ENCODE data around the gene TMCC3. TPM values are rescaled to one million over a fixed set of nuclear protein-coding genes. Genes with fewer than 3 reads are reported as not detected.
"Not testable (repeated sequence)": the region's sequence is repeated elsewhere in the genome, so short reads cannot be mapped to it uniquely, and the experiment has no call there.

TMCC3 gene, protein sequence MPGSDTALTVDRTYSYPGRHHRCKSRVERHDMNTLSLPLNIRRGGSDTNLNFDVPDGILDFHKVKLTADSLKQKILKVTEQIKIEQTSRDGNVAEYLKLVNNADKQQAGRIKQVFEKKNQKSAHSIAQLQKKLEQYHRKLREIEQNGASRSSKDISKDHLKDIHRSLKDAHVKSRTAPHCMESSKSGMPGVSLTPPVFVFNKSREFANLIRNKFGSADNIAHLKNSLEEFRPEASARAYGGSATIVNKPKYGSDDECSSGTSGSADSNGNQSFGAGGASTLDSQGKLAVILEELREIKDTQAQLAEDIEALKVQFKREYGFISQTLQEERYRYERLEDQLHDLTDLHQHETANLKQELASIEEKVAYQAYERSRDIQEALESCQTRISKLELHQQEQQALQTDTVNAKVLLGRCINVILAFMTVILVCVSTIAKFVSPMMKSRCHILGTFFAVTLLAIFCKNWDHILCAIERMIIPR
- not detected for total RNA-seq

DNA sequence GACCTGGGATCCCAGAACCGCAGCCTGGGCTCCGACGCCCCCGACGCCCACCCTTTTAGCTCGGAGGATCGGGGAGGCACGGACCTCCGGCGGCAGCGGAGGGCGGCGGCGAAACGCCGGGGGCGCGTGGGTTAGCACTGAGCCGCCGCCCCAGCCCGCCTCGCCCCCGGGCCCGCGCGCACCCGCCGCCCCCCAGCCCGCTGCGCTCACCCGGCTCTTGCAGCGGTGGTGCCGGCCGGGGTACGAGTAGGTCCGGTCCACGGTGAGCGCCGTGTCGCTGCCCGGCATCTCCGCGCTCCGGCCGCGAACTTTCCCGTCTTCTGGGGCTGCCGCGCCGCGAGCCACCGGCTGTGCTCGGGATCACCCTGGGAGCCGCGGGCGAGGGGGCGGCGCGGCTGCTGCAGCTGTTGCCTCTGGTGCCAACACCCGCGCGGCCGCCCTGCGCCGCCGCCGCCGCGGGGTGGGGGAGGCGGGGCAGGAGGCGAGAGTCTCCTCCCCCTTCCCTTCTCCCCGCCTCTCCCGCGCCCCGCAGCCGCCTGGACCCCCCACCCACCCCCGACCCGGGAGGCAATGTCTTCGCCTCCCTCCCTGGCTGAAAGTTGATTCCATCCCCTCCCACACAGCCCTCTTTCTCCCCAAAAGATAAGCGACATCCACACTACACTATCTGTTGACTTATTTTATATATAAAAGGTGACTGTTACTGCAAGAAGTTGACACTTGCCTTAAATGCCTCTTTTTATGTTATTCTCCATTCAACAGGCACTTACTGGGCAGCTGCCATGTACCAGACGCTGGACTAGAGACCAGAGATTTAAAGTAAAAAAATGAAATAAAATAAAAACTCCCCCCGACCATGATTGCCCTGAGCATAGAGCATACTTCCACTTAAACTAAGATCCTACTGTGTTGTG, at the start of gene TMCC3:
Gene TMCC3, minus strand, starts transcription at position 415 of the 914 bp plus-strand sequence. Its CDS starts 127 bp downstream, at position 288.
- H3K27ac Mint-ChIP-seq = no peak within 1 kb of the TSS
- no peak for DNase-seq (ENCODE audit: low spot score in 2 of 2)
- peaks cover 0 to 16% of the 10 kb centered on the region in 2 donors for H3K36me3 Mint-ChIP-seq
- no peaks in the 10 kb centered on the region for H3K9me3 Mint-ChIP-seq
- peak; percentile 39 to 70 for ATAC-seq

DNA sequence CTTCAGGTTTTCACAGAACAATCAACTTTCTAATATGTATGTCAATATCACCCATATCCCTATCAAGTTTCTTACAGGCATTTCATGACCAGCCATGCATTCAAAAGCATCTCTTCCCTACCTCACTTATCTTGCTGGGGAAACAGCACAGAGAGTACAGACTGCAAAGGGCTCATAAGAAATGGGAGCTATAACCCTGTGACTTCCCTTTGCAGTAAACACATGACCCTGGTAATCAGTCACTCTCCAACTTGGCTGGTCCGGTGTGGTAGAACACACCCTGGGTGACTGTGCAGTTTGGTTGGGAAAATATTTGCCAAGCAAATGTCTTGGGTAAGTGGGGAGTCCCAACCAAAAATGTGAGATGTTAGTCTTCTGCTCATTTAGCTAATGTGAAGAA, 49.4 kb upstream of the TMCC3 start:
- no peak for ATAC-seq
- H3K36me3 Mint-ChIP-seq = peaks cover 0 to 7% of the 10 kb centered on the region in 2 donors
- DNase-seq (ENCODE audit: low spot score in 2 of 2) = no peak
- no peaks in the 10 kb centered on the region for H3K9me3 Mint-ChIP-seq
- H3K27ac Mint-ChIP-seq = no peak overlapping the region

DNA sequence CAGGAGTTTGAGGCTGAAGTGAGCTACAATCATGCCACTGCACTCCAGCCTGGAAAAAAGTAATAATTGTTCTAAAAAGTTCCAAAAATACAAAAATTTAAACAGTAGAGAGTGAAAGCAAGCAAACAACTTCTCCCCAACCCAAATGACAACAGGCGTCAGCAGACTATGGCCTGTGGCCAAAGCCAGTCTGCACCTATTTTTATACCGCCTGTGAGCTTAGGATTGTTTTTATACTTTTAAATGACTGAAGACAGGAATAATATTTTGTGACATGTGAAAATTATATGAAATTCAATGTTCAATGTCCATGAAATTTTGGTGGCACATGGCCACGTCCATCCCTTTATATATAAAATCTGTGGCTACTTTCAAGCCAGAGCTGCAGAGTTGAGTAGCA, 48.2 kb upstream of the TMCC3 start:
- Mint-ChIP-seq H3K27ac (no peak overlapping the region), H3K36me3 (peaks cover 0 to 7% of the 10 kb centered on the region in 2 donors), H3K9me3 (no peaks in the 10 kb centered on the region)
- ATAC-seq (no peak), DNase-seq (ENCODE audit: low spot score in 2 of 2) (no peak)

DNA sequence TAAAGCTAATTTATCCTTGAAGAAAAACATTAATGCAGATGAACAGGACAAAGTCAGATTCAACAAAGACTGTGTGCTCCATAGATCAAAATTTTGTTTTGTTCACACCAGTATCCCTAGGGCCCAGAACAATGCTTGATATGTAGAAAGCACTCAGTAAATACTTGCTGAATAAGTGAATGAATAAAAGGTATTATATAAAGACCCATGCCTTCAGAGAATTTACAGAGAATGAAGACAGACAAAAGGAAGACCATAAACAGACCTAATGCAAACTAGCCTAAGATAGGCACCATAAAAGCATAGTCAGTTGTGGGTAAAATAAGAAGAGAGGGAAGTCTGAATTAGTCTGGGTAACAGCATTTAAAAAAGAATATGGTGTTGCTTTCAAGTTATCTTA, 47.3 kb upstream of the TMCC3 start:
- no peaks in the 10 kb centered on the region for H3K9me3 Mint-ChIP-seq
- ATAC-seq (no peak), DNase-seq (ENCODE audit: low spot score in 2 of 2) (no peak)
- peaks cover 0 to 7% of the 10 kb centered on the region in 2 donors for H3K36me3 Mint-ChIP-seq
- H3K27ac Mint-ChIP-seq = no peak overlapping the region

DNA sequence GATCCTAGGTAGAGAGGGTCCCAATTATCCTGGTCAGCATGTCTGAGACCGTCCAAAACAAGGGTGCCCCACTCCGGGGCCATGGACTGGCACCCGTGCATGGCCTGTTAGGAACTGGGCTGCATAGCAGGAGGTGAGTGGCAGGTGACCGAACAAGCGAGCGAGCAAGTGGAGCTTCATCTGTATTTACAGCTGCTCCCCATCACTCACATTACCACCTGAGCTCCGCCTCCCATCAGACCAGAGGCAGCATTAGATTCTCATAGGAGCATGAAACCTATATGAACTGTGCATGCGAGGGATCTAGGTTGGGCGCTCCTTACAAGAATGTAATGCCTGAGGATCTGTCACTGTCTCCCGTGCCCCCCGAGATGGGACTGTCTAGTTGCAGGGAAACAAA, 44.4 kb upstream of the TMCC3 start:
- DNase-seq (ENCODE audit: low spot score in 2 of 2) = no peak
- ATAC-seq = no peak
- Mint-ChIP-seq H3K27ac (no peak overlapping the region), H3K36me3 (peaks cover 0 to 6% of the 10 kb centered on the region in 2 donors), H3K9me3 (no peaks in the 10 kb centered on the region)

DNA sequence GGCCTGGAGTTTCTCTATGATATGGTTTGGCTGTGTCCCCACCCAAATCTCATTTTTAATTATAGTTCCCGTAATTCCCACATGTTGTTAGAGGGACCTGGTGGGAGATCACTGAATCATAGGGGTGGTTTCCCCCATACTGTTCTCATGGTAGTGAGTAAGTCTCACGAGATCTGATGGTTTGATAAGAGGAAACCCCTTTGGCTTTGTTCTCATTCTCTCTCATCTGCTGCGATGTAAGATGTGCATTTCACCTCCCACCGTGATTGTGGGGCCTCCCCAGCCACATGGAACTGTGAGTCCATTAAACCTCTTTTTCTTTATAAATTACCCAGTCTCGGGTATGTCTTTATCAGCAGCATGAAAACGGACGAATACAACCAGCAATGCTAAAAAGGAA, 42.5 kb upstream of the TMCC3 start:
- ATAC-seq = peak in 1 of 2 donors; percentile 59
- DNase-seq (ENCODE audit: low spot score in 2 of 2); H3K27ac Mint-ChIP-seq; H3K36me3 Mint-ChIP-seq; H3K9me3 Mint-ChIP-seq: not testable (repeated sequence)

DNA sequence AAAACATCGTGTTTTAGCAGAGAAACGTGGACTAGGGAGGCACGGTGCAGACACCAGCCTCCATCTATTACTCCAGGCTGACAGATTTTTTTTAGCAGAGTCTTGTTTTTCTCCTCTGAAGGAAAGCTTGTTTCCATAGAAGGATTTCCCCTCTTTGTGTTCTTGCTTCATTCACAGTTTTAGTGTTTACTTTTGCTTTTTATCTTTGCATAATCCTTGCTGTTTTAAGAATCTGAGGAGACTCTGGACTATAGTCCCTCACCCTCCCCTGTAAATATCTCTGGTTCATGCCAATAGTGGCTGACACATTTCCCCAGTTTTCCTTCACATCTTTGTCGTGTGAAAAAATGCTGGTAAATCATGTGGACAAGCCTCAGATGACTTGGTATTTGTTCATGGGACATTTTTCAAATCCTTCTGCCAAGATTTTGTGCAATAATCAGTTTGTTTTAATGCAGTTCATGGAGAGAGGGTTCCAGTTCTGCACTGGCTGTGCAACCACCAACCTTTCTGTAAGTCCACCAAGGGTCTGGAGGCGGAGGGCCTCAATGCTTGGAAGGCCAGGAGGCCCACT, 39.9 kb upstream of the TMCC3 start:
- no peak for DNase-seq (ENCODE audit: low spot score in 2 of 2)
- no peak for ATAC-seq
- Mint-ChIP-seq H3K9me3 (no peaks in the 10 kb centered on the region), H3K36me3 (no peaks in the 10 kb centered on the region), H3K27ac (no peak overlapping the region)

DNA sequence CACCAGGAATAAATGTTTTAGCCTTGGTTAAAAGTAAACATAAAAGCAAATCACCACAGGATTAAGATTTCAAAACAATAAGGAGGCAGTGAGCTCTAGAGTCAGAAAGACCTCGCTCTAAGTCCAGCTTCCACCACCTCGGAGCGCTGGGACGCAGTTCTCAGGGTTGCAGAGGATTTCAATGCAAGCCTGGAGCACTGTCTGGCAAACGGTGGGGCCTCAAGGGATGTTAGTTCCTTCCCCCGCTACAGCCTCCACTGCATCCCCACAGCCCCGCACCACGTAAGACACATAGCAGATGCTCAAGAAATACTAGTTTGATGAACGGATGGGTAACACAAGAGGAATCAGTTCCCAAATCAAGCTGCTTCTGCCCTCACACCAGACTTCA, 39.3 kb upstream of the TMCC3 start:
- no peaks in the 10 kb centered on the region for H3K36me3 Mint-ChIP-seq
- H3K27ac Mint-ChIP-seq = no peak overlapping the region
- ATAC-seq (no peak), DNase-seq (ENCODE audit: low spot score in 2 of 2) (no peak)
- no peaks in the 10 kb centered on the region for H3K9me3 Mint-ChIP-seq

DNA sequence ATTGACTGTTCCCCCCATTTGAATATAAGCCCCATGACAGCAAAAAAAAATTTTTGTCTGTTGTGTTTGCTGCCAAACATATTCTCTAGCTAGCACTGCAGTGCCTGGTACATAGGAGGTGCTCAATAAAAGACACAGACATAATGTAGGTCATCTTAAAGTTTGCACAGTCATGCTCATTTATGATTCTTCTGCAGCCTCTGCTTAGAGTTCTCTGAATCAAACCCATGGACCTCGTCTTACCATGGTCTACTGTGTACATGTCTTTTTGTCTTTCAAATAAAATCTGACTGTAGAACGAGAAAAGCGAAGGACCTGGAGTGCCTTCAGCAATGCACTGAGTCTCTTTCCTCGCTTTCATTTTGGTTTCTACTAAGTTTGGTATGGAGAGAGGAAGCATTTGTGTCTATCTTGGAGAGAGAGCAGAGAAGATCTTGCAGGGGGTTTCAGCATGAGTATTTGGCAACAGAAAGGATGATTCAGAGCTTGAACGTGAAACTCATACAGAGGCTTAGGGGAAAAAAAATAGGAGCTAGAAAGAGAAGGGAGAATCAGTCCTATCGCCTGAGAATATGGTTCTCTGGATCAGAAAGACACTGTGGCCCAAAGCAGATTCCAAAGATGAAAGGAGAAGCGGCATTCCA, 38.8 kb upstream of the TMCC3 start:
- Mint-ChIP-seq H3K9me3 (no peaks in the 10 kb centered on the region), H3K36me3 (no peaks in the 10 kb centered on the region), H3K27ac (no peak overlapping the region)
- DNase-seq (ENCODE audit: low spot score in 2 of 2) (no peak), ATAC-seq (peak; percentile 22 to 92)

DNA sequence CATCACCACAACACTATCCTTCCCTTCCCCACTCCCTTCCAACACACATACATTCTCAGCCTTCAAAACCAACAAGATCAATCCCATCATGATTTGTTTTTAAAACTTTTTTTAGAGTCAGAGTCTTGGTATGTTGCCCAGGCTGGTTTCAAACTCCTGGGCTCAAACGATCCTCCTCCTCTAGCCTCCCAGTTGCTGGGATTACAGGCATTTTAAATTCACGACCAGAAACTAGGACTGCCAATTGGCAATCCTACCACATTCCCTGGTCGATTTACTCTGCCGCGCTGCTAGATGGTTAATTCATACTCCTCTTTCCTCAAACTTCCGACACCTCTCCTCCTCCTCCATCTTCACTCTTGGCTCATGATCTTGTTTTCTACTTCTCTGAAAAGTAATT, 37.5 kb upstream of the TMCC3 start:
- no peak overlapping the region for H3K27ac Mint-ChIP-seq
- no peak for DNase-seq (ENCODE audit: low spot score in 2 of 2)
- H3K9me3 Mint-ChIP-seq = no peaks in the 10 kb centered on the region
- H3K36me3 Mint-ChIP-seq = no peaks in the 10 kb centered on the region
- ATAC-seq = no peak

DNA sequence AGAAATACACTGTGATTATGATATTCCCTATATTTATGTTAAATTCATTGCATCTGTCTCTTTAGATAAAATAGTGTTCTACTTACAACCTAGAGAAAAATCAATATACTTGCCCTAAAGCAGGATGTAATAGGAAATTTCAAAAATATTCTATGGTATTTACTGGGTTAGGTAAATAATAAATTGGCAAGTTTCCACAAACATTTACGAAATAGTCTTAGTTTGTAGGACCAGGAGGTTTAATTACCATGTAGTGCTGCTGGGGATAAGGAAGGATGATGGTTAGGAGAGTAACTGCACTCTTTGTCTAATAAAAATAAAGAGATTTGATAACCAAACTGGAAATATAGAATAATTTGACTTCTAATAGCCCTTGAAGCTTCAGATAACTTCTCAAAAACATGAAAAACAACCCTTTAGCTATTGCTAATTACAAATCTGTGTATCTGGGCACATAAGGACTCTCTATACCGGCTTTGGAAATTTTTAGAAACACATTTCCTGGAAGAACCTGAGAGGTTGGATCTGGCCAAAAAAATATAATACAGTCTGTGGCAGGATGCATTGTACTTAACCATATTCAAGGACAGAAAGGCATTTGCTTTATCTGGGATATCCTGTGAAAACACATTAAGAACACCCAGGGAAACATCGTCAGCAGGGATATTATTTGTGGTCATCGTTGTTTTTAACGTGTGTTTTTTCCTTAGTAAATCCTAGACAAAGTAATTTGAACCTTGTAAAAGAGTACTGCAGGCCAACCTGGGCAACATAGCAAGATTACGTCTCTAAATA, 36.7 kb upstream of the TMCC3 start:
- ATAC-seq (no peak), DNase-seq (ENCODE audit: low spot score in 2 of 2) (no peak)
- H3K27ac Mint-ChIP-seq = no peak overlapping the region
- H3K9me3 Mint-ChIP-seq = no peaks in the 10 kb centered on the region
- no peaks in the 10 kb centered on the region for H3K36me3 Mint-ChIP-seq

DNA sequence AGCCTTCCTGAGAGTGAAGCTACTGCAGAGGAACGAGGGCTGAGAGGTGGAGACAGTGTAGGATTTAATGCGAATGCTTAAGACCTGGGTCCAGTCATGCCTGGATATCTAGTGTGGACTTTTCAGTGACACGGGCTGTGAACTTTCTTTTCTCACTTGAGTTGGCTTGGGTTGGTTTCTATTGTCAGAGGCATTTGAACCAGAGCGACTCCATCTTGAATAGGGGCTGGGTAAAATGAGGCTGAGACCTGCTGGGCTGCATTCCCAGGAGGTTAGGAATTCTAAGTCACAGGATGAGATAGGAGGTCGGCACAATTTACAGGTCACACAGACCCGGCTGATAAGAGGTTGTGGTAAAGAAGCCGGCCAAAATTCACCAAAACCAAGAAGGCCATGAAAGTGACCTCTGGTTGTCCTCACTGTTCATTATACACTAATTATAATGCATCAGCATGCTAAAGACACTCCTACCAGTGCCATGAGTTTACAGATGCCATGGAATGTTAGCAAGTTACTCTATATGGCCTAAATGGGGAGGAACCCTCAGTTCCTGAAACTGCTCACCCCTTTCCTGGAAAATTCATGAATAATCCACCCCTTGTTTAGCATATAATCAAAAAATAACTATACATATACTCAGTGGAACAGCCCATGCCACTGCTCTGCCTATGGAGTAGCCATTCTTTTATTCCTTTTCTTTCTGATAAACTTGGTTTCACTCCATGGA, 34.2 kb upstream of the TMCC3 start:
- DNase-seq (ENCODE audit: low spot score in 2 of 2) (no peak), ATAC-seq (no peak)
- H3K36me3 Mint-ChIP-seq = peaks cover 0 to 6% of the 10 kb centered on the region in 2 donors
- no peak overlapping the region for H3K27ac Mint-ChIP-seq
- peaks cover 0 to 4% of the 10 kb centered on the region in 2 donors for H3K9me3 Mint-ChIP-seq

DNA sequence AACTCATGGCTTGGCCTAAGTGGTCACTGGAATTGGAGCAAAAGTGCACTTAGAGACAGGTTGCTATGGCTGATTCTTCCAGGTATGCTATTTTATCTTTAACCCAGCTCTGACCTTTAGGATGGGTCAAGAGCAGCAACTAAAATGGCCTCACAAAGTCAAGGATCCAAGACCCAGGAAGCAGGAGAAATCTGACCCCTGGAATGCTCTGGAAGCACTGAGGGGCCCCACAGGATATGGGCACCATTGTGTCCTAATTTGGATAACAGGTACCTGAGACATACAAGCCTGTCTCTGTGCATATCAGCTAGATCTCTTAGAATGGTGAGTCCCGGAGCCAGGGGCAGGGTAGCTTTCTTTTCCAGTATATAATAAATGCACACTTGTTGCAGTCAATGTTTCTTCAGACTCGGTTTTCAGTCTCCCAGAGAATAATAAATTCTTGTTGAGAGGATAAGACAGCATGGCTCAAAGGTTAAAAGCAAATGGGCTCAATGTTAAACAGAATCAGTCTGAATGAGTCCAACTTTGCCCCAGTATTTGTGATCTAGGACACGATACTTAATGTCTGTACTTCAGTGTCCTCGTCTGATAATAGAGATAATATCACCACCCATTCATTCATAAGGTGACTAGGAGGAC, 29.3 kb upstream of the TMCC3 start:
- ATAC-seq = no peak
- H3K36me3 Mint-ChIP-seq = peaks cover 0 to 6% of the 10 kb centered on the region in 2 donors
- peaks cover 0 to 4% of the 10 kb centered on the region in 2 donors for H3K9me3 Mint-ChIP-seq
- no peak for DNase-seq (ENCODE audit: low spot score in 2 of 2)
- H3K27ac Mint-ChIP-seq = no peak overlapping the region

DNA sequence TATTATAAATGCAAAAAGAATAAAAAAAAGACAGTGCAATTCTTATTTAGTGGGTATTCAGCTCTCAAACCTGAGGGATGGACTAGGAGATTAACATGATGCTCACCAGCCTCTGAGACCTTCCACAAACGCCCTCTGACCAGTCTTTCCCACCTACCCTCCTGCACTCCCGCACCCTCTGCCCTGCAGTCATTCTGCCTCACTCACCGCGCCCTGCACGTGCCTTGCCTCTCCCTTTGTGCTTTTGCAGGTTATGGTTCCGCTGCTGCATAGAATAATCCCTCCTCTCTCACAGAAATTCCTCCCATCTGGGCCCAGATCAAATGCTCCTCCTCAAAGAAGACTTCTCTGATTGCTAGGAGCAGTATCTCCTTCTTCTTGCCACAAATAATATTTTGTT, 28.5 kb upstream of the TMCC3 start:
- DNase-seq (ENCODE audit: low spot score in 2 of 2) (no peak), ATAC-seq (no peak)
- H3K27ac Mint-ChIP-seq = no peak overlapping the region
- H3K9me3 Mint-ChIP-seq = peaks cover 0 to 4% of the 10 kb centered on the region in 2 donors
- H3K36me3 Mint-ChIP-seq = peaks cover 0 to 6% of the 10 kb centered on the region in 2 donors

DNA sequence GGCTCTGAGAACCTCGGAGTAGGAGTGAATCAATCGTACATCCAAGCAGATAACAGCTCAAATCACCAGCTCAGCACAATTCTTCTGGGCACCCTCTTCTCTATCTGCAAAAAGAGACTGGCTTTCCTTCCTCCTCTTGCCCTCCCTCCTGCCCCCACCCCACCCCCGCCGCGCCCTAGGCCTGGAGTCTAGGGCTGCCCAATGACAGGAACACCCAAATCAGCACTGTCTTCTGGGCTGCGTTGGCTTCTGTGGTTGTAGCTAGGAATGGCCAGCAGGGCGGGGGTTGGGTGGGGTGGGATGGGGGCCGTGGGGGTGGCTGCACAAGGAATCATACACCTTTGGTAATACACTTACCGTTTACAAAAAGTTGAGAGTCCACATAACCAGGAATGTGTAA, 28.0 kb upstream of the TMCC3 start:
- Mint-ChIP-seq H3K9me3 (peaks cover 0 to 4% of the 10 kb centered on the region in 2 donors), H3K27ac (no peak overlapping the region), H3K36me3 (peaks cover 0 to 6% of the 10 kb centered on the region in 2 donors)
- ATAC-seq (no peak), DNase-seq (ENCODE audit: low spot score in 2 of 2) (no peak)
